Measurements from ENCODE around the gene CDH4. TPM values are rescaled to one million over a fixed set of nuclear protein-coding genes. Genes with fewer than 3 reads are reported as not detected.

Gene CDH4
- total RNA-seq, 2 experiments from 2014 or later = 0.11 to 0.18 TPM

- ChIA-PET POLR2A (no interaction called here), CTCF (no interaction called here)
- no peak for TF ChIP-seq CTCF (IDR thresholded peaks at IDR 0.05)
- Mint-ChIP-seq H3K27me3 (no peaks in the 10 kb centered on the region), H3K4me3 (no peak overlapping the region), H3K9me3 (no peaks in the 10 kb centered on the region), H3K4me1 (ENCODE audit: low read depth) (no peaks in the 10 kb centered on the region), H3K36me3 (ENCODE audit: low read depth) (peaks cover 21% of the 10 kb centered on the region), H3K27ac (no peak overlapping the region)
- DNase-seq (no peak), ATAC-seq (no peak)
- intact Hi-C loops (cut with micrococcal nuclease) = no loop called here
These were observed 723.5 kb downstream of the CDH4 start for GRCh38 chr20:61975407-61976129.

GRCh38 chr20:61976263-61976643 lies 724.2 kb downstream of the CDH4 start:
- Mint-ChIP-seq H3K36me3 (ENCODE audit: low read depth) (peaks cover 23% of the 10 kb centered on the region), H3K27ac (no peak overlapping the region), H3K4me1 (ENCODE audit: low read depth) (peaks cover 5% of the 10 kb centered on the region), H3K27me3 (no peaks in the 10 kb centered on the region), H3K4me3 (no peak overlapping the region), H3K9me3 (peaks cover 1% of the 10 kb centered on the region)
- ATAC-seq (no peak), DNase-seq (no peak)
- POLR2A ChIA-PET = no interaction called here
- intact Hi-C loops (cut with micrococcal nuclease) = no loop called here
- no peak for TF ChIP-seq CTCF (IDR thresholded peaks at IDR 0.05)
- CTCF ChIA-PET = no interaction called here

GRCh38 chr20:61976644-61977418 lies 724.8 kb downstream of the CDH4 start:
- ATAC-seq = no peak
- peaks cover 25% of the 10 kb centered on the region for H3K36me3 Mint-ChIP-seq (ENCODE audit: low read depth)
- no peak overlapping the region for H3K27ac Mint-ChIP-seq
- peaks cover 3% of the 10 kb centered on the region for H3K9me3 Mint-ChIP-seq
- no peak for DNase-seq
- no peak overlapping the region for H3K4me3 Mint-ChIP-seq
- CTCF ChIA-PET = no interaction called here
- intact Hi-C loops (cut with micrococcal nuclease) = no loop called here
- no peak for TF ChIP-seq CTCF (IDR thresholded peaks at IDR 0.05)
- POLR2A ChIA-PET = no interaction called here
- H3K4me1 Mint-ChIP-seq (ENCODE audit: low read depth) = peaks cover 9% of the 10 kb centered on the region
- no peaks in the 10 kb centered on the region for H3K27me3 Mint-ChIP-seq

- TF ChIP-seq CTCF (IDR thresholded peaks at IDR 0.05) = no peak
- H3K27me3 Mint-ChIP-seq = no peaks in the 10 kb centered on the region
- peaks cover 25% of the 10 kb centered on the region for H3K36me3 Mint-ChIP-seq (ENCODE audit: low read depth)
- ChIA-PET CTCF (no interaction called here), POLR2A (no interaction called here)
- H3K4me1 Mint-ChIP-seq (ENCODE audit: low read depth) = peaks cover 13% of the 10 kb centered on the region
- intact Hi-C loops (cut with micrococcal nuclease) = no loop called here
- no peak for DNase-seq
- peaks cover 7% of the 10 kb centered on the region for H3K9me3 Mint-ChIP-seq
- ATAC-seq = no peak
- H3K27ac Mint-ChIP-seq = no peak overlapping the region
- no peak overlapping the region for H3K4me3 Mint-ChIP-seq
These were observed 725.3 kb downstream of the CDH4 start for GRCh38 chr20:61977419-61977786.

- TF ChIP-seq CTCF (IDR thresholded peaks at IDR 0.05) = no peak
- H3K27ac Mint-ChIP-seq = no peak overlapping the region
- no peak for DNase-seq
- H3K4me1 Mint-ChIP-seq (ENCODE audit: low read depth) = peaks cover 14% of the 10 kb centered on the region
- H3K4me3 Mint-ChIP-seq = no peak overlapping the region
- peaks cover 7% of the 10 kb centered on the region for H3K9me3 Mint-ChIP-seq
- intact Hi-C loops (cut with micrococcal nuclease) = no loop called here
- ChIA-PET POLR2A (no interaction called here), CTCF (no interaction called here)
- no peak for ATAC-seq
- H3K27me3 Mint-ChIP-seq = no peaks in the 10 kb centered on the region
- H3K36me3 Mint-ChIP-seq (ENCODE audit: low read depth) = peaks cover 18% of the 10 kb centered on the region
These were observed 726.4 kb downstream of the CDH4 start for GRCh38 chr20:61978491-61978890.
